Sigmoid colon (tissue), 7 donors: ENCODE data around the gene GPR142. TPM values are rescaled to one million over a fixed set of nuclear protein-coding genes. Genes with fewer than 3 reads are reported as not detected.
A peak's percentile ranks its signal among the peaks of the same experiment; 100 is the strongest.

Experiments used
- DNase-seq: peaks from one replicate; pipeline ENCODE4 v3.0.0-alpha.2; 2019
- H3K27ac ChIP-seq, 4 donors: fragments of 200-600 bp; sonication (generic); one replicate each; pipeline ENCODE4 v1.5.1; 2016 to 2019; ENCODE audit warnings: mild to moderate bottlenecking in 1 of 4
- H3K27me3 ChIP-seq, 3 donors: fragments of 200-600 bp; sonication (generic); one replicate each; pipeline ENCODE4 v1.5.1; 2019; ENCODE audit warnings: mild to moderate bottlenecking in 1 of 3
- H3K36me3 ChIP-seq, 4 donors: fragments of 200-600 bp; sonication (generic); one replicate each; pipeline ENCODE4 v1.5.1; 2016 to 2019
- H3K4me1 ChIP-seq, 4 donors: fragments of 200-600 bp; sonication (generic); one replicate each; pipeline ENCODE4 v1.5.1; 2017 to 2019
- H3K4me3 ChIP-seq, 4 donors: fragments of 200-600 bp; sonication (generic); one replicate each; pipeline ENCODE4 v1.5.1; 2017 to 2019; ENCODE audit warnings: mild to moderate bottlenecking in 2 of 4, moderate library complexity in 1 of 4
- H3K9me3 ChIP-seq, 4 donors: fragments of 200-600 bp in 3 of 4; sonication (generic) in 3 of 4; one replicate each; pipeline versions ENCODE4 v1.5.1 to v1.6.1; 2013 to 2019
- EP300 ChIP-seq, 4 donors: sonication (generic); formaldehyde crosslinking; IDR thresholded peaks; one replicate each; pipeline ENCODE4 v1.6.1; 2017; ENCODE audit warnings: antibody characterized with exemption in 4 of 4
- POLR2A ChIP-seq, 2 donors: fragments of 450-650 bp; IDR thresholded peaks; one replicate each; pipeline ENCODE4 v1.6.1; 2016; ENCODE audit warnings: antibody characterized with exemption in 2 of 2, mild to moderate bottlenecking in 2 of 2, moderate library complexity in 2 of 2
- POLR2AphosphoS5 ChIP-seq, 4 donors: sonication (generic); formaldehyde crosslinking; IDR thresholded peaks; one replicate each; pipeline ENCODE4 v1.6.1; 2017; ENCODE audit warnings: antibody characterized with exemption in 4 of 4
- WGBS, 2 donors: extraction: QIAGEN DNeasy Blood & Tissue Kit; methylation state at CpG; one replicate each; pipeline ENCODE4 v1.1.7; 2013; 5-methylcytosine and 5-hydroxymethylcytosine counted together
- intact Hi-C: fragments of 100-400 bp; cut with DNase I; formaldehyde crosslinking; loops from one replicate; pipeline ENCODE4 v1.15.1; 2023
- polyA plus RNA-seq, 3 donors: library from polyadenylated mRNA; stranded (reverse); fragments of 200-250 nt; gene quantifications; one replicate each; pipeline ENCODE4 v1.2.3, GENCODE V29; 2013
- total RNA-seq, 4 donors: library from RNA; depleted of rRNA; stranded (reverse); fragments of >200 nt; gene quantifications; one replicate each; pipeline ENCODE4 v1.1.0, GENCODE V29; 2016
- TF ChIP-seq, protein P1 (sequence below), 4 experiments: fragments of 450-650 bp in 3 of 4; fragments of 200-600 bp in 1 of 4; IDR thresholded peaks; one replicate each; pipeline ENCODE4 v1.5.1; 2016 to 2019; ENCODE audit warnings: antibody characterized with exemption in 4 of 4, mild to moderate bottlenecking in 3 of 4, moderate library complexity in 2 of 4
- donor health status: healthy with polysubstance abuse.
- donor health status: Bipolar disorder and iron deficiency.
- donor health status: healthy.

Gene GPR142
- total and polyA plus RNA-seq, 7 donors: 0.16 to 1.8 TPM; not detected in 5

DNA sequence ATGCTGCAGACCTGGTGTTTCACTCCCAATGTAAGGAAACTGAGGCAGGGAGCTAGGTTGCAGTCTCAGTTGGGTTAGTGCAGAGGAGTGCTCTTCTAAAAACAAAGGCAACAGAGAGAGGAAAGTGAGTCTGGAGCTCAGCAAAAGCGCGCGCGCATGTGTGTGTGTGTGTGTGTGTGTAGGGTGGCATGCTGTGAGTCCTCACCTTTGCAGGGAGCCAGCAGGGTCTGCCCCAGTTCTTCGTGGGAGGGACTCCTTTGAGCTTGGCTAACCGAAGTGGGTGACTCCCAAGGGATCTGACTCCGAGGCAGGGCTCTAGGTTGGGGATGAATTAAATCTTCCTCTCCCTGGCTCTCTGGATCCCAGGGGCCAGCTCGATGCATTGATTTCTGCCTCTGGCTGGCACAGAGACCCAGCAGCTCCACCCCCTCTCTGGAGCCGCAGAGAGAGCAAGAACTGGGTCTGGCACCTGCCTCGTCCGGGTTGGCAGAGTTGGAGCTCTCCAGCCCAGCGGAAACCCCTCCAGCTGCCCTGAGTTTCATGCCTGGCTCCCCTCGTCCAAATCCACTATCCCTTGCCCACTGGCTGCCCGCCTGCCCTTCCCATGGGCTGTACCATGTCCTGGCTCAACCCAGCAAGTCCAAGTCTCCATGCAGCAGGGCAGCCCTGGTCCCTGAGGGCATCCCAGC, 4.4 kb upstream of the GPR142 start:
- peaks cover 0 to 9% (median 1%) of the 10 kb centered on the region in 4 donors for H3K4me1 ChIP-seq
- TF ChIP-seq EP300 (IDR thresholded peaks at IDR 0.05): no peak
- no peak for TF ChIP-seq POLR2AphosphoS5 (IDR thresholded peaks at IDR 0.05)
- TF ChIP-seq POLR2A (IDR thresholded peaks at IDR 0.05): no peak
- TF ChIP-seq, protein P1, sequence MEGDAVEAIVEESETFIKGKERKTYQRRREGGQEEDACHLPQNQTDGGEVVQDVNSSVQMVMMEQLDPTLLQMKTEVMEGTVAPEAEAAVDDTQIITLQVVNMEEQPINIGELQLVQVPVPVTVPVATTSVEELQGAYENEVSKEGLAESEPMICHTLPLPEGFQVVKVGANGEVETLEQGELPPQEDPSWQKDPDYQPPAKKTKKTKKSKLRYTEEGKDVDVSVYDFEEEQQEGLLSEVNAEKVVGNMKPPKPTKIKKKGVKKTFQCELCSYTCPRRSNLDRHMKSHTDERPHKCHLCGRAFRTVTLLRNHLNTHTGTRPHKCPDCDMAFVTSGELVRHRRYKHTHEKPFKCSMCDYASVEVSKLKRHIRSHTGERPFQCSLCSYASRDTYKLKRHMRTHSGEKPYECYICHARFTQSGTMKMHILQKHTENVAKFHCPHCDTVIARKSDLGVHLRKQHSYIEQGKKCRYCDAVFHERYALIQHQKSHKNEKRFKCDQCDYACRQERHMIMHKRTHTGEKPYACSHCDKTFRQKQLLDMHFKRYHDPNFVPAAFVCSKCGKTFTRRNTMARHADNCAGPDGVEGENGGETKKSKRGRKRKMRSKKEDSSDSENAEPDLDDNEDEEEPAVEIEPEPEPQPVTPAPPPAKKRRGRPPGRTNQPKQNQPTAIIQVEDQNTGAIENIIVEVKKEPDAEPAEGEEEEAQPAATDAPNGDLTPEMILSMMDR (IDR thresholded peaks at IDR 0.05): no peak
- WGBS, 2 donors: 66 to 75% methylated on average over 14 of the region's 14 CpGs
- H3K36me3 ChIP-seq: no peaks in the 10 kb centered on the region
- no peak overlapping the region for H3K27ac ChIP-seq
- intact Hi-C loops: no loop called here
- no peak overlapping the region for H3K4me3 ChIP-seq
- DNase-seq: no peak
- H3K27me3 ChIP-seq: peaks cover 18 to 60% (median 40%) of the 10 kb centered on the region in 3 donors
- no peaks in the 10 kb centered on the region for H3K9me3 ChIP-seq

DNA sequence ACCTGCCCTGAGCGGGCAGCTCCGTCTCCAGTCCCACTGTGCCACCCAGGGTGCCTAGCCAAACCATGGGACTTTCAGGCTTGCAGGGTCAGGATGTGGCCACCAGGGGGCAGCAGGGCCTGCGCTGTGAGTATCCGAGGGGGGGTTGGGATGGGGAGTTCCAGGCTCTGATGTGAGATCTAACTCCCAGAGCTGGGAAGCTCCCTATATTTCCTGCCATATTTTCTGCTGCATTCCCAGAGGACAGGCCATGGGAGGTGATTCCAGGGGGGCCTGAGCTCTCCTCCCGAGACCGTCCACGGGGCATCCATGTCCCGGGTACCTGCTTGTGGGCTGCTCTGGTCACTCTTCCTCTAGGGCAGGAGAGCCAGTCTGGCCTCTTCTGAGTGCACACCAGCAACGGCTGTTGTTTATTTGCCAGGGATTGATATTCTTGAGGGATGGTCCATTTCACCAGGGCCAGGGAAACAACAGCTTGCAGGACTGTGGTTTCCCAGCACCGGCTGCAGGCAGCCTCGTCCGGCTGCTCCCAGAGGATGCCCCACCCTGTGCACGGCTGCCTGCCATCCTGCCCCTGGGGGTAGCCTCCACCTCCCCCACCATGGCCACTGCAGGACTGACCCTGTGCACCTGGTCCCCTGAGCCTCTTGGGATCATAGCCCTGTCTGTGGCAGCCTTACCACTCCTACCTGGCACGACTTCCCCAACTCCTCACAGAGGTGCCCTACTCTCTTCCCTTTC, 1.2 kb downstream of the GPR142 start:
- whole genome bisulfite sequencing, 2 donors: 6 to 22% methylated on average over 14 of the region's 14 CpGs
- Histone ChIP-seq H3K9me3 (no peaks in the 10 kb centered on the region), H3K4me1 (peaks cover 0 to 7% (median 2%) of the 10 kb centered on the region in 4 donors), H3K27ac (no peak overlapping the region), H3K27me3 (peaks cover 0 to 23% (median 6%) of the 10 kb centered on the region in 3 donors), H3K36me3 (no peaks in the 10 kb centered on the region), H3K4me3 (no peak overlapping the region)
- peak; percentile 78 for DNase-seq
- TF ChIP-seq POLR2AphosphoS5 (IDR thresholded peaks at IDR 0.05): no peak
- TF ChIP-seq, protein P1 (IDR thresholded peaks at IDR 0.05): peak; percentile 51 to 94 (median 88)
- intact Hi-C loops: no loop called here

DNA sequence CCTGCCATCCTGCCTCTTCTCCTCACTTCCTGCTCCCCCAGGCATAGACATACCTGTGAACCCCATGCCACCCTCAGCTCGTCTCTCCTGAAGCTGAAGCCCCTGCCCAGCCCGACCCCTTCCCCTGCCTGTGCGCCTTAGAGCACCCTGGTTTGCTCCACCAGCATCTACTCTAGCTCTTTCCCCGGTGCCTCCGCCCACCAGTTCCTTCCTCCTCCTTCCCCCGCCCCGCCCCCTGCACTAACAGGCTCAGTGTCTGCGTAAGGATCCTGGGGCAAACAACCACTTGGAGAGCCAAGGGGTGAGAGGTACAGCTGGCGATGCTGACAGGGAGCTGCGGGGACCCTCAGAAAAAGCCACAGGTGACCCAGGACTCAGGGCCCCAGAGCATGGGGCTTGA, 1.9 kb downstream of the GPR142 start:
- no peaks in the 10 kb centered on the region for H3K9me3 ChIP-seq
- TF ChIP-seq POLR2A (IDR thresholded peaks at IDR 0.05) (no peak), EP300 (IDR thresholded peaks at IDR 0.05) (no peak), POLR2AphosphoS5 (IDR thresholded peaks at IDR 0.05) (no peak)
- TF ChIP-seq, protein P1 (IDR thresholded peaks at IDR 0.05): no peak
- WGBS, 2 donors: 21 to 33% methylated on average over 10 of the region's 10 CpGs
- H3K27ac ChIP-seq: no peak overlapping the region
- intact Hi-C loops: no loop called here
- no peak overlapping the region for H3K4me3 ChIP-seq
- H3K4me1 ChIP-seq: peaks cover 0 to 7% (median 6%) of the 10 kb centered on the region in 4 donors
- DNase-seq: no peak
- H3K27me3 ChIP-seq: peaks cover 0 to 23% (median 6%) of the 10 kb centered on the region in 3 donors
- H3K36me3 ChIP-seq: no peaks in the 10 kb centered on the region

- WGBS, 2 donors: 93% methylated on average over 17 of the region's 17 CpGs
- no peak for DNase-seq
- Histone ChIP-seq H3K4me3 (no peak overlapping the region), H3K27ac (no peak overlapping the region), H3K27me3 (peaks cover 0 to 23% (median 6%) of the 10 kb centered on the region in 3 donors), H3K9me3 (no peaks in the 10 kb centered on the region), H3K4me1 (peaks cover 0 to 7% (median 6%) of the 10 kb centered on the region in 4 donors), H3K36me3 (no peaks in the 10 kb centered on the region)
- TF ChIP-seq POLR2A (IDR thresholded peaks at IDR 0.05) (no peak), EP300 (IDR thresholded peaks at IDR 0.05) (no peak), POLR2AphosphoS5 (IDR thresholded peaks at IDR 0.05) (no peak)
- TF ChIP-seq, protein P1 (IDR thresholded peaks at IDR 0.05): no peak
- intact Hi-C loops: no loop called here
Observed at GRCh38 chr17:74369665-74370490, 2.6 kb downstream of the GPR142 start.
